GM23338 (cell line): ENCODE data around the gene ATP6V1F.

Source experiments
- CREB1 ChIP-seq: fragments of 250-450 bp; sonication (Bioruptor Pico); IDR thresholded peaks from 2 replicates; pipeline ENCODE4 v1.5.0; 2020; ENCODE audit warnings: low read depth, mild to moderate bottlenecking, moderate library complexity
- CTCF ChIP-seq, 2 experiments: fragments of 200-600 bp in 1 of 2; sonication (generic) in 1 of 2; conservative IDR thresholded peaks; 2 replicates each; pipeline versions ENCODE4 v1.5.1 to v1.6.1; 2016 to 2017; ENCODE audit warnings: antibody characterized with exemption in 2 of 2, low read depth in 2 of 2, mild to moderate bottlenecking in 2 of 2, moderate library complexity in 1 of 2
- EZH2 ChIP-seq: fragments of 200-600 bp; sonication (generic); IDR thresholded peaks from one replicate; pipeline ENCODE4 v1.8.0; 2017; ENCODE audit warnings: antibody characterized with exemption, mild to moderate bottlenecking, low read depth; ENCODE audit not compliant: unreplicated experiment
- POLR2AphosphoS5 ChIP-seq: IDR thresholded peaks from 2 replicates; pipeline ENCODE4 v1.6.1; 2016; ENCODE audit warnings: antibody characterized with exemption, low read depth
- REST ChIP-seq: IDR thresholded peaks from one replicate; pipeline ENCODE4 v1.6.1; 2018; ENCODE audit warnings: antibody characterized with exemption; ENCODE audit not compliant: unreplicated experiment
- ZNF331 ChIP-seq: fragments of 250-450 bp; sonication (Bioruptor Pico); IDR thresholded peaks from 2 replicates; pipeline ENCODE4 v1.5.0; 2020; ENCODE audit warnings: low read depth, mild to moderate bottlenecking, moderate library complexity

- TF ChIP-seq CTCF (conservative IDR thresholded peaks at IDR 0.05; ENCODE audit: low read depth in 2 of 2) (no peak; a peak in 1 of 4 replicates), POLR2AphosphoS5 (no peak), ZNF331 (CRISPR knock-in tag) (no peak), REST (no peak), EZH2 (no peak), CREB1 (CRISPR knock-in tag) (no peak)
These were observed 6.7 kb downstream of the ATP6V1F start for GRCh38 chr7:128869138-128869943.
